ENCODE data around the gene CRTAC1.
"Not testable (repeated sequence)": the region's sequence is repeated elsewhere in the genome, so short reads cannot be mapped to it uniquely, and the experiment has no call there.

CRTAC1 gene

GRCh38 chr10:97869091-97870042, 161.1 kb downstream of the CRTAC1 start:
- DNase-seq (ENCODE audit: low read depth in 3 of 3): peak; percentile 51 to 70 (median 69)

GRCh38 chr10:97868134-97868685, 162.2 kb downstream of the CRTAC1 start:
- DNase-seq (ENCODE audit: low read depth in 3 of 3): no peak

- DNase-seq (ENCODE audit: low read depth in 3 of 3): no peak
Measured at GRCh38 chr10:97867220-97867800, 163.1 kb downstream of the CRTAC1 start.

GRCh38 chr10:97866524-97867219, 163.7 kb downstream of the CRTAC1 start:
- no peak for DNase-seq (ENCODE audit: low read depth in 3 of 3)

GRCh38 chr10:97865488-97865887, 164.9 kb downstream of the CRTAC1 start:
- no peak for DNase-seq (ENCODE audit: low read depth in 3 of 3)

- DNase-seq (ENCODE audit: low read depth in 3 of 3): no peak
Measured at GRCh38 chr10:97863808-97864207, 166.6 kb downstream of the CRTAC1 start.

- no peak for DNase-seq (ENCODE audit: low read depth in 3 of 3)
Measured at GRCh38 chr10:97861924-97862323, 168.5 kb downstream of the CRTAC1 start.

GRCh38 chr10:97861097-97861750, 169.2 kb downstream of the CRTAC1 start:
- DNase-seq (ENCODE audit: low read depth in 3 of 3): no peak

- no peak for DNase-seq (ENCODE audit: low read depth in 3 of 3)
Measured at GRCh38 chr10:97858001-97858439, 172.4 kb downstream of the CRTAC1 start.

GRCh38 chr10:97854743-97855142, 175.7 kb downstream of the CRTAC1 start:
- no peak for DNase-seq (ENCODE audit: low read depth in 3 of 3)

- no peak for DNase-seq (ENCODE audit: low read depth in 3 of 3)
Measured at GRCh38 chr10:97852840-97853405, 177.5 kb downstream of the CRTAC1 start.

- DNase-seq (ENCODE audit: low read depth in 3 of 3): no peak
Measured at GRCh38 chr10:97852277-97852676, 178.1 kb downstream of the CRTAC1 start.

- peak in 1 of 3 experiments; percentile 3 for DNase-seq (ENCODE audit: low read depth in 3 of 3)
Measured at GRCh38 chr10:97851341-97852001, 178.9 kb downstream of the CRTAC1 start.

GRCh38 chr10:97850446-97850845, 180.0 kb downstream of the CRTAC1 start:
- DNase-seq (ENCODE audit: low read depth in 3 of 3): no peak

- DNase-seq (ENCODE audit: low read depth in 3 of 3): peak; percentile 35 to 49 (median 39)
Measured at GRCh38 chr10:97849687-97850402, 180.6 kb downstream of the CRTAC1 start, which contains the start of gene GOLGA7B. GOLGA7B (plus strand) TSS chr10:97849843; CDS start chr10:97850304, 461 bp downstream.

GRCh38 chr10:97849103-97849686, 181.2 kb downstream of the CRTAC1 start:
- DNase-seq (ENCODE audit: low read depth in 3 of 3): peak in 2 of 3 experiments; percentile 21 to 31

GRCh38 chr10:97844678-97845077, 185.7 kb downstream of the CRTAC1 start:
- no peak for DNase-seq (ENCODE audit: low read depth in 3 of 3)

GRCh38 chr10:97843972-97844371, 186.4 kb downstream of the CRTAC1 start:
- DNase-seq (ENCODE audit: low read depth in 3 of 3): not testable (repeated sequence)

- no peak for DNase-seq (ENCODE audit: low read depth in 3 of 3)
Measured at GRCh38 chr10:97843281-97843671, 187.1 kb downstream of the CRTAC1 start.

Measured in stimulated activated CD4-positive, alpha-beta T cell treated with anti-CD3 and anti-CD28 coated beads, TNF-alpha, amount 100 ng/mL, for 4 hours (primary cell).